IPS DF 6.9 (cell line): ENCODE results near the gene COMT.

Source experiments
- DNase-seq: peaks from one replicate; pipeline ENCODE4 v3.0.0-alpha.2; 2013; ENCODE audit warnings: low read depth, low spot score
- H3K27ac ChIP-seq: one replicate; pipeline ENCODE4 v1.5.1; 2013; ENCODE audit warnings: low read length, control low read depth
- H3K27me3 ChIP-seq: 2 replicates; pipeline ENCODE4 v1.6.1; 2013; ENCODE audit warnings: mild to moderate bottlenecking, low read length; ENCODE audit not compliant: control insufficient read depth, insufficient read depth
- H3K36me3 ChIP-seq: 2 replicates; pipeline ENCODE4 v1.6.1; 2013; ENCODE audit warnings: low read length; ENCODE audit not compliant: control insufficient read depth, insufficient read depth
- H3K4me1 ChIP-seq: 2 replicates; pipeline ENCODE4 v1.6.1; 2013; ENCODE audit warnings: low read length; ENCODE audit not compliant: control insufficient read depth, insufficient read depth
- H3K4me3 ChIP-seq: 2 replicates; pipeline ENCODE4 v1.5.1; 2013; ENCODE audit warnings: mild to moderate bottlenecking, low read length
- H3K9me3 ChIP-seq: 2 replicates; pipeline ENCODE4 v1.6.1; 2013; ENCODE audit warnings: low read length, inconsistent platforms; ENCODE audit not compliant: control insufficient read depth, insufficient read depth
- WGBS: extraction: QIAGEN DNeasy Blood & Tissue Kit; methylation state at CpG from one replicate; pipeline ENCODE4 v1.1.7; 2013; ENCODE audit warnings: mixed read lengths, missing lambda C conversion rate; ENCODE audit not compliant: insufficient read length, insufficient coverage; 5-methylcytosine and 5-hydroxymethylcytosine counted together

COMT gene

DNA sequence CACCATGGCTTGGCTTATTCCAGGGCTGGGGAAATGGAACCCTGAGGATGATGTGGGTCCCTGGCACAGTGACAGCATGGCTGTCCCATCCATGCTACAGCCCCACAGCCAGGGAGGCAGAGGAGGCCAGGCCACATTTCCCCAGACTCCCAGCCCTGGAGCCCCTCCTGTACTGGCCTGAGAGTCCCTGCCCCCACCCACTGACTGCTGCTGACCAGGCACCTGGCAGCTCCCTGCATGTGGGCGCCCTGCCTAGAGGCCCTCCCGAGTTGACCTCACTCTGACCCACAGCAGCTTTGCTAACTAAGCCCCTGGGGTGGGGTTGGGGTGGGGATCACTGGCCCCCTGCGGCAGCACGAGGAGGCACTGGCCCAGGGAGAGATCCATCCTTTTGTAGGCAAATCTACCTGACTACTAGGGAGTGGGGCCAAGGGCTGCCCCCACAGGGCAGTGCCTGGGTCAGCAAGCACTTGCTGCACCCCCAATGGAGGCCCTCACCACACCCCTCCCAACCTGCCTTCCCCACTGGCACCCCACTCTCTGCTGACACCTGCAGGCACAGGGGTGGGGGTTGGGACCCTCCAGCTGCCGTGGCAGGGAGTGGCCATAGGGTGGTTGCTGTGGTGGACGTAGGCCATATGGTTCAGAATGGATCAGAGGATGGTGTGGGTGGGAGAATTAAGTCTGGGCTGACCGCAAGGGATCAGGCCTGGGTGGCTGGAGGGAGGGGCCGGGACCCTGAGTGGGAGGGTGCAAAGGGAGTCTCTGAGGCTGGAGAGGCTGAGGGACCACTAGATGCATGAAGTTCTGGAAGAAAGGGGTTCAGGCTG is 57.6 kb downstream of the COMT start:
- no peaks in the 10 kb centered on the region for H3K27me3 ChIP-seq
- H3K36me3 ChIP-seq, result no peaks in the 10 kb centered on the region

DNA sequence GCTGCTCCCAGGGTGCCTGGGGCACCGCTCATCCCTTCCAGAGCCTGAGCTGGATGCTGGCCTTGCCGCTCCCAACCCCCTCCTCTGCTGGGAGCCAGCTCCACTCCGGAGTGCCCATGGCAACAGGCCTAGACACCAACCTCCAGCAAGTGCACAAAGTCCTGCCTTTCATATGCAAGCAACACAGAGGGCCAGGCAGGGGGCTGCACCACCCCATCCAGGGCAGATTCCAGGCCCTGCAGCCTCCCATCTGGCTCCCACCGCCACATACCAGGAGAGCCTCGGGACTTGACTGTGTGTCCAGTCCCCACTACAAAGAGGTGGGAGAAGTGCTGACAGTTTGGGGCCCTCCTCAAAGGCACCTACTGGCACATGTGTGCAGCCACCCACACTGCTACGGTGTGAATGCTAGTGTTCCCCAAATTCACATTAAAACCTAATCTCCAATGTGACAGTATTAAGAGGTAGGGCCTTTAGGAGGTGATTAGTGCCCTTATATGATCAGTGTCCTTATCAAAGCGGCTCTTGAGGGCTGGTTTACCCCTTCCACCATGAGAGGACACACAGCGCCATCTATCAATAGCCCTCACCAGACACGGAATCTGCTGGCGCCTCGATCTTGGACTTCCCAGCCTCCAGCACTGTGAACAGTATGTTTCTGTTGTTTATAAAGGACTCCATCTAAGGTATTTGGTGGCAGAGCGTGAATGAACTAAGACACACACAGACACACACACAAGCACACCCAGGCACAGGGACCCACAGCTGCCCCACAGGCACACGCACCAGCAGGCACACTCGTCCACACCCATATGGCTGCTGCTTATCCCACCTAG is 58.9 kb downstream of the COMT start:
- Histone ChIP-seq H3K27ac (no peak overlapping the region), H3K27me3 (no peaks in the 10 kb centered on the region), H3K9me3 (no peaks in the 10 kb centered on the region), H3K4me3 (no peak overlapping the region), H3K36me3 (no peaks in the 10 kb centered on the region), H3K4me1 (peaks cover 15% of the 10 kb centered on the region)
- no CpG with 5 or more reads among the region's 14 CpGs for WGBS
- DNase-seq, result no peak

More for the DNA sequence above, 57.6 kb downstream of the COMT start:
- Histone ChIP-seq H3K4me1 (peaks cover 15% of the 10 kb centered on the region), H3K27ac (no peak overlapping the region), H3K9me3 (no peaks in the 10 kb centered on the region), H3K4me3 (no peak overlapping the region)
- DNase-seq, result no peak
- no CpG with 5 or more reads among the region's 8 CpGs for WGBS

- Histone ChIP-seq H3K4me1 (peaks cover 15% of the 10 kb centered on the region), H3K27me3 (no peaks in the 10 kb centered on the region), H3K36me3 (no peaks in the 10 kb centered on the region), H3K9me3 (no peaks in the 10 kb centered on the region), H3K27ac (no peak overlapping the region), H3K4me3 (no peak overlapping the region)
- no CpG with 5 or more reads among the region's 11 CpGs for WGBS
- DNase-seq, result no peak
Observed at GRCh38 chr22:20001082-20001638, 59.6 kb downstream of the COMT start.

- Histone ChIP-seq H3K27ac (no peak overlapping the region), H3K27me3 (no peaks in the 10 kb centered on the region), H3K4me3 (no peak overlapping the region; the same call in 1 of the 2 replicates), H3K36me3 (no peaks in the 10 kb centered on the region), H3K9me3 (no peaks in the 10 kb centered on the region), H3K4me1 (peaks cover 15% of the 10 kb centered on the region)
- no peak for DNase-seq
- no CpG with 5 or more reads among the region's 9 CpGs for WGBS
Observed at GRCh38 chr22:20002128-20002527, 60.6 kb downstream of the COMT start.

- H3K9me3 ChIP-seq, result no peaks in the 10 kb centered on the region
- DNase-seq, result no peak
- H3K36me3 ChIP-seq, result no peaks in the 10 kb centered on the region
- no peaks in the 10 kb centered on the region for H3K27me3 ChIP-seq
- no CpG with 5 or more reads among the region's 2 CpGs for WGBS
- peaks cover 15% of the 10 kb centered on the region for H3K4me1 ChIP-seq
- H3K4me3 ChIP-seq, result no peak overlapping the region
- no peak overlapping the region for H3K27ac ChIP-seq
Observed at GRCh38 chr22:20002636-20003035, 61.1 kb downstream of the COMT start.

GRCh38 chr22:20003304-20003703 is 61.7 kb downstream of the COMT start:
- WGBS, result no CpG with 5 or more reads among the region's 1 CpG
- no peak overlapping the region for H3K4me3 ChIP-seq
- no peaks in the 10 kb centered on the region for H3K36me3 ChIP-seq
- no peak for DNase-seq
- H3K27me3 ChIP-seq, result no peaks in the 10 kb centered on the region
- H3K9me3 ChIP-seq, result no peaks in the 10 kb centered on the region
- H3K4me1 ChIP-seq, result peaks cover 15% of the 10 kb centered on the region
- no peak overlapping the region for H3K27ac ChIP-seq

- H3K27me3 ChIP-seq, result no peaks in the 10 kb centered on the region
- H3K36me3 ChIP-seq, result no peaks in the 10 kb centered on the region
- no peak overlapping the region for H3K4me3 ChIP-seq
- no peak overlapping the region for H3K27ac ChIP-seq
- WGBS, result no CpG with 5 or more reads among the region's 3 CpGs
- no peaks in the 10 kb centered on the region for H3K9me3 ChIP-seq
- peaks cover 9% of the 10 kb centered on the region for H3K4me1 ChIP-seq
- DNase-seq, result no peak
Observed at GRCh38 chr22:20004464-20004863, 62.9 kb downstream of the COMT start.

DNA sequence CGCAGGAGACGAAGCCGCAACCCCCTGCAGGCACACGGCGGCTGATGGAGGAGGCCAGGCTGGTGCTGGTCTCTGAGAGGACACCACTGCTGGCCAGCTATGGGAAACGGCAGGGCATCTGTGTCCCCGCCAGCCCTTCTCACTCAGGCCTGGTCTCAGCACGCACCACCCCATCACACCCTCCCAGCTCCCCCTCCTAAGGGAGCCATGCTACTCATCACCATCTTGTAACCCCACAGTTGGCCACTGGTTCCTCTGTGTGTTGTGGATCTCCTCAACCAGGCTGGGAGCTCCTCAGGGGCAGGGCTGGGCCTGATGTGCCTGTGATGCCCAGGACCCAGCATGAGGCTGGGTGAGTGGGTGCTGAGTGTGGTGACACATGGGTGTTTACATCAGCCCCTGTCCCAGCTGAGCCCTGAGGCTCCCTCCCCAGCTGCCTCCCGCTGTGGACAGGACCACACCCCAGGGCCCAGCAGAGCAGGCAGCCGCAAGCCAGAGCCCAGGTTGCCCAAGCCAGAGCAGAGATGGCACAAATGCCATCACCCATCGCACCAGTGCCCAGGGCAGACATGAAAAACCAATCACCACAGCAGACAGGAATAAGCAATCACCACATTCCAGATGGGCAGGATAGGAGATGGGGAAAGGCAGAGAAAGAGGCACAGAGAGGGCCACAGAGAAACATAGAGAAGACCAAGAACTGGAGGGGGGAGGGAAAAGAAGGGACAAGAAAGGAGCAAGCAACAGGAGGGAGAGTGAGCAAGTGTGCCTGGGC is 66.8 kb downstream of the COMT start:
- Histone ChIP-seq H3K4me3 (no peak overlapping the region), H3K27me3 (no peaks in the 10 kb centered on the region), H3K27ac (no peak overlapping the region), H3K36me3 (no peaks in the 10 kb centered on the region), H3K9me3 (no peaks in the 10 kb centered on the region), H3K4me1 (no peaks in the 10 kb centered on the region)
- no peak for DNase-seq
- no CpG with 5 or more reads among the region's 11 CpGs for WGBS

DNA sequence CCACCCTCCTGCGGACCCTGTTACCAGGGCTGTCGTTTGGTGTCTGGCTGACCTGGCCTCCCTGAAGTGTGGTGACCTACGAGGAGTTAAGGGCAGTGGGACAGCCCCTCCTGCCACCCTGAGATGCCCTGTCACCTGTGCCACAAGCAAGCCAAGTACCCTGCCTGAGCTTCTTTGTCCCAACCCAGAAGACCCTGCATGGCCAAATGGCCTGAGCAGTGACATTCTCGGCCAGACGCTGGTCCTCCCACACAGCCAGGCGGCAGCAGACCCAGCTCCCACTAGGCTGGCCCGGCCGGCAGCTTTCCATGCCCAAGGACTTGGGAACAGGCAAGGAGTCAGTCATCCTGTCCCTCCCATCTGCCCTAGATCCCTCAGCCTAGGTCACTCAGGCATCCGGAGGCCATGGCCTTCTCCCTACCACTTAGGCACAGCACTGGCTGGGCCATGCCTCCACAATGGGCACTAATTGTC is 67.5 kb downstream of the COMT start:
- Histone ChIP-seq H3K36me3 (no peaks in the 10 kb centered on the region), H3K27me3 (no peaks in the 10 kb centered on the region), H3K4me1 (no peaks in the 10 kb centered on the region), H3K27ac (no peak overlapping the region), H3K9me3 (no peaks in the 10 kb centered on the region), H3K4me3 (no peak overlapping the region)
- DNase-seq, result no peak
- WGBS, result no CpG with 5 or more reads among the region's 9 CpGs
